T-helper 2 cell treated with Interferon-gamma antibody and Interleukin-4, amounts not matched to agents 5 μg/mL and 100 μg/mL, for 36 hours (primary cell): ENCODE results near the gene PIP5KL1.
A peak's percentile ranks its signal among the peaks of the same experiment; 100 is the strongest.

ENCODE experiments used
- DNase-seq: peaks from one replicate; pipeline ENCODE4 v3.0.0; 2021; ENCODE audit warnings: low spot score
- H3K27ac Mint-ChIP-seq: one replicate; pipeline ENCODE4 v1.8.0; 2021; ENCODE audit warnings: mild to moderate bottlenecking, mixed read lengths
- H3K27me3 Mint-ChIP-seq: one replicate; pipeline ENCODE4 v1.8.0; 2021; ENCODE audit warnings: low read depth, mixed read lengths
- H3K36me3 Mint-ChIP-seq: one replicate; pipeline ENCODE4 v1.8.0; 2021; ENCODE audit warnings: low read depth, mixed read lengths
- H3K4me1 Mint-ChIP-seq: one replicate; pipeline ENCODE4 v1.8.0; 2021; ENCODE audit warnings: low read depth, mixed read lengths
- H3K4me3 Mint-ChIP-seq: one replicate; pipeline ENCODE4 v1.8.0; 2022; ENCODE audit warnings: mild to moderate bottlenecking, moderate library complexity, mixed read lengths
- H3K9me3 Mint-ChIP-seq: one replicate; pipeline ENCODE4 v1.8.0; 2021; ENCODE audit warnings: mixed read lengths

PIP5KL1 gene

DNA sequence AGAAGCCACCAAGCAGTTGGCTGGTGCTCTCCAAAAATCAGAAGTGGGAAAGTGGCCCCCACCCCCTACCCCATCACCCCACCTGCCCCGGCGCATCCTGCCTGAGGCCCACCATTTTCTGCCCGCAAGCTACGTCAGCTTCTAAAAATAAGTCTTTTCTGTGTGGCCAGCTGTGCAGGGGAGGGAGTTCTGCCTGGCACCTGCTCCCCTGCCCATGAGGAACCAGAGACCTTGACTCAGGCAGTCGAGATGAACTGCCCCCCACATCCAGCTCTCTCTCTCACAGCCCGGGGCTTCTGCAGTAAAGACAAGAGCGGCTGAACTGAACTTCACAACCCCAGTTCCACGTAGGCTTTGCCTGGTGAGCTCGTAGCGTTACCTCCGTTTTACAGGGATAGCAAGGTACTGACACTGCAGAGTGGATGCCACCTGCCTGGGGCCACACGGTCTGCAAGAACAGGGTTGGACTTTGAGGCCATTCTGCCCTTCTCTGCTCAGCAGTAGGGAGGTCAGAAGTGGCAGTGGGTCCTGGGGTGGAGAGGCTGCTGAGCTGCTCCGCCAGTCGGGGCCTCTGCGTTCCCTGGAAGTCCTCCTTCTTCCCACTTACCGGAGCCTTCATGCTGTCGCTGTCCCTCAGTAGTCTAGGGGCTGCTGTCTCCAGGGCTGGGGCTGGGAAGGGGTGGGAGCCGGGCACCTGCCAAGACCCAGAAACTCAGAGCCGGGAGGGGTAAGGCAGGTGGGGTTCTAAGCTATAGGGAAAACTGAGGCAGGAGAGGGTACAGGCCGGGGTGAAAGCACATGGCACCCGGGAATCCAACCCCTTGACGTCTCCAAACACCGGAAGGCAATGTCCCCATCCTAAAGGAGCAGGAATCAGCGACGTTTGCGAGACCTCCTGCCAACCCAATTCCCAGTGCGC lies 14.5 kb downstream of the PIP5KL1 start:
- Mint-ChIP-seq H3K4me3 (peak overlapping the region; percentile 86), H3K36me3 (peaks cover 16% of the 10 kb centered on the region), H3K4me1 (peaks cover 54% of the 10 kb centered on the region), H3K9me3 (no peaks in the 10 kb centered on the region), H3K27ac (peak overlapping the region; percentile 87), H3K27me3 (no peaks in the 10 kb centered on the region)
- DNase-seq, result no peak

DNA sequence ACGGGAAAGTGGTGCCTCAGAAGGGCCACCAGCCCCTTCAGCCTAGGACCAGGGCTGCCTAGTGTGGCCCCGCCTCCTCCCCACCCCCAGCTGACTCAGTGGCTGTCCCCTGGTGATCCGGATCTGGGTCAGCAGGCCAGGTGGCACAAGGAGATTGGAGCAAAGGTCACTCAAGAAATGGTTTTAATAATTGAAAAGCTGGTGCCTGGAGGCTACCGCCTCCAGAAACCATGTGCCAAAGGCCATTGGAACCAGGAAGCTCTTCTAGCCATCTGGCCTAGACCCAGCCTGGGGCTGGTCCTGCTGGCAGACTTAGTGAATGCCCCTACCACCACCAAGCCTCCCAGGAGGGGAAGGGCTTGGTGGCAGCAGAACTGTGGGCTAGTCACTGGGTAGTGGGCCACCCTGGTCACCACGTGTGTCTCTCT lies 15.2 kb downstream of the PIP5KL1 start:
- Mint-ChIP-seq H3K4me1 (peaks cover 59% of the 10 kb centered on the region), H3K27ac (peak overlapping the region; percentile 87)
- no peak for DNase-seq

DNA sequence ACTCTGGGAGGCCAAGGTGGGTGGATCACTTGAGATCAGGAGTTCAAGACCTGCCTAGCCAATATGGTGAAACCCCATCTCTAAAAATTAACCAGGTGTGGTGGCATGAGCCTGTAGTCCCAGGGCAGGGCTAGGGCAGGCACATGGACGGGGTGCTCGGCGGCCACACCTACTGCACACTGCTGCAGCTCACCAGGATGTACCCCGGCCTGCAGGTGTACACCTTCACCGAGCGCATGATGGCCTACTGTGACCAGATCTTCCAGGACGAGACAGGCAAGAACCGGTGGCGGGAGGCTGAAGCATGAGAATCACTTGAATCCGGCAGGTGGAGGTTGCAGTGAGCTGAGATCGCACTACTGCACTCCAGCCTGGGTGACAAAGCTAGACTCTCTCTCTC lies 16.9 kb downstream of the PIP5KL1 start:
- Mint-ChIP-seq H3K4me1 (peaks cover 50% of the 10 kb centered on the region), H3K4me3 (no peak overlapping the region), H3K36me3 (peaks cover 21% of the 10 kb centered on the region), H3K27ac (no peak overlapping the region), H3K27me3 (no peaks in the 10 kb centered on the region), H3K9me3 (no peaks in the 10 kb centered on the region)
- no peak for DNase-seq

More for the DNA sequence above, 15.2 kb downstream of the PIP5KL1 start:
- Mint-ChIP-seq H3K36me3 (peaks cover 21% of the 10 kb centered on the region), H3K27me3 (no peaks in the 10 kb centered on the region), H3K4me3 (peak overlapping the region; percentile 86), H3K9me3 (no peaks in the 10 kb centered on the region)

DNA sequence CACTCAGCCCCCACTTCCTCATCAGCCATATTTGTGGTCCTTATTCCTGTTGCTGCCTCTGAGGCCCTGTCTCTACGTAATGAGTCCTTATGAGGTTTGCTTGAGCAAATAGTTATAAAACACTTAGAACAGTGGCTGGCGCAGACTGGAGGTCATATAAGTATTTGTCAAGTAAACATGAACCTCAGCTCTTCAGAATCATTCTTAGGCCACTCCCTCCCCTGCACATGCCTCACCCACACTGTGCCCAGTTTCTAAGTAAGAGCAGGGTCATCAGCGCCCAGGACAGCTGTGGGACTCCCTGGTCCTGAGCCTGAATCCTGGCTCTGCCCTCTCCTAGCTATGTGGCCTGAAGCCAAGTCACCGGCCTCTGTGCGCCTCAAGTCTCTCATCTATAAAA lies 17.7 kb downstream of the PIP5KL1 start:
- H3K27ac Mint-ChIP-seq, result peak overlapping the region; percentile 71
- H3K4me3 Mint-ChIP-seq, result no peak overlapping the region
- DNase-seq, result no peak
- H3K27me3 Mint-ChIP-seq, result no peaks in the 10 kb centered on the region
- H3K36me3 Mint-ChIP-seq, result peaks cover 21% of the 10 kb centered on the region
- H3K9me3 Mint-ChIP-seq, result no peaks in the 10 kb centered on the region
- peaks cover 42% of the 10 kb centered on the region for H3K4me1 Mint-ChIP-seq

DNA sequence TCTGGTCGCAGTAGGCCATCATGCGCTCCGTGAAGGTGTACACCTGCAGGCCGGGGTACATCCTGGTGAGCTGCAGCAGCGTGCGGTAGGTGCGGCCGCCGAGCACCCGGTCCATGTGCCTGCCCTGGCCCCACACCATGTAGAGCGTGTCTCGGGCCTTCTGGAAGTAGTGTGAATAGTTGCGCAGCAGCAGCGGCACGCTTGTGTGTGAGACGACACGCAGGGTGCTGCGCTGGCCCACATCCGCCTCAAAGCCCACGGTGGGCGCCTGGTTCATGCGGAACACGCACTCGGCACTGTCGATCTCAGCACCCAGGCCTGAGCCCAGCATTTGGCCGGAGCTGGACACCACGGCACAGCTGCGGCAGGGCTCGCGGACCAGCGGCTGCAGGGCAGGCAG lies 18.3 kb downstream of the PIP5KL1 start:
- Mint-ChIP-seq H3K4me3 (no peak overlapping the region), H3K9me3 (no peaks in the 10 kb centered on the region), H3K36me3 (peaks cover 24% of the 10 kb centered on the region), H3K27me3 (no peaks in the 10 kb centered on the region), H3K27ac (peak overlapping the region; percentile 93), H3K4me1 (peaks cover 37% of the 10 kb centered on the region)
- DNase-seq, result no peak

DNA sequence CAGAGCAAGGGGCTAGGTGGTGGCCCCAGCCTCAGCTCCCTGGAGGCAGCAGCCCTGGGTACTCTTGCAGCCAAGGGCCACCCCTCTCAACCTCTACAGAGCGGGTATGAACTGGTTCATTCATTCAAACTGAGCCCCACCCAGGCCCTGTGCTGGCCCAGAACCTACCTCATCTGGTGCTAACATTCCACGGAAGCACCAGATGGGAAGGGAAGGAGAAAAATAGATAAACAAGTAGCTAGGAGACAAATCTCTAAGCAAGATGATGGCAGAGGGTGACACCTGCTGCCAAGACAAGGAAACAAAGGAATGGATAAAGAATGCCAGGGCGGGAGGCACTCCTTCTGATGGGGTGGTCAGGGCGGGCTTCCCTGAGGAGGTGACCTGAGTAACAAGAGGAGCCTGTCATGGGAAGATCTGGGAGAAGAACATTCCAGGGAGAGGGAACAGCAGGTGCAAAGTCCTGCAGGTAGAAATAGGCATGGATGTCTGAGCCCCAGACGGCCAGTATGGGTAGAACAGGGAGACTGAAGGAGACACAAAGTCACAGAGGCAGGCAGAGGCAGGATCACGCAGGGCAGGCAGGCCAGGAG lies 19.9 kb downstream of the PIP5KL1 start:
- Mint-ChIP-seq H3K9me3 (no peaks in the 10 kb centered on the region), H3K4me3 (peak overlapping the region; percentile 47), H3K4me1 (peaks cover 42% of the 10 kb centered on the region), H3K36me3 (peaks cover 26% of the 10 kb centered on the region), H3K27ac (peak overlapping the region; percentile 93), H3K27me3 (no peaks in the 10 kb centered on the region)
- DNase-seq, result no peak

DNA sequence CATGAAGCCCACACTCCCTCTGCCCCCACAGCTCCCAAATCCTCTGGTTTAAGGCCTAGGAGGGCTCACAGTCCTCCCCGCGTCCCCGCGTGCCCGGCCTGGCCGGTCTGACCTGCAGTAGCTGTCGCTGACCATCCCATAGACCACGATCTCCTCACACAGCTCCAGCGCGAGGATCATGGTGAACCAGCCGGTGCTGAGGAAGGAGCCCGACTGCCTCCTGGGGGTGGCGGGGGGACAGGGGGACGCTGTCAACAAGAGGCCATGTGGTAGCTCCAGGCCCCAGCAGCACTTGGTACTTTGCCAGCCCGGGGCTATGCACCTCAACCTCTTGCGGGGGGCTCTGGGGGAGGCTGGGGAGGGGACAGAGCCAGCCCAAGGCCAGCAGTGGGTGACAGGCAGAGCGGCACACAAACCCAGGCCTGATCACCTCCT lies 20.7 kb downstream of the PIP5KL1 start:
- peaks cover 28% of the 10 kb centered on the region for H3K36me3 Mint-ChIP-seq
- DNase-seq, result no peak
- H3K4me1 Mint-ChIP-seq, result peaks cover 45% of the 10 kb centered on the region
- H3K27ac Mint-ChIP-seq, result no peak overlapping the region
- H3K27me3 Mint-ChIP-seq, result no peaks in the 10 kb centered on the region
- H3K4me3 Mint-ChIP-seq, result no peak overlapping the region
- no peaks in the 10 kb centered on the region for H3K9me3 Mint-ChIP-seq

DNA sequence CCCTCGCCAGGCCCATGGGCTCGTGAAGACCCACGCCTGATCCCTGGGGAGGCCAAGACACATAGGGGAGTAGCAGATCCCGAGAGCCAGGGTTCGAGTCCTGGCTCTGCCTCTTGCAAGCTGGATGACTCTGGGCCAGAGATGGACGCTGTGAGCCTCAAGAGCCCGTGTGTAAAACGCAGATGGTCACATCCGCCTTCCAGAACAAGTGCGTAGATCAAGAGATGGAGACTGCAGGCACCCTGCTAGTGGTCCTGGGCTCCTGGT lies 22.0 kb downstream of the PIP5KL1 start:
- H3K27ac Mint-ChIP-seq, result no peak overlapping the region
- no peak for DNase-seq
- H3K27me3 Mint-ChIP-seq, result no peaks in the 10 kb centered on the region
- H3K36me3 Mint-ChIP-seq, result peaks cover 32% of the 10 kb centered on the region
- H3K9me3 Mint-ChIP-seq, result no peaks in the 10 kb centered on the region
- peaks cover 47% of the 10 kb centered on the region for H3K4me1 Mint-ChIP-seq
- no peak overlapping the region for H3K4me3 Mint-ChIP-seq

DNA sequence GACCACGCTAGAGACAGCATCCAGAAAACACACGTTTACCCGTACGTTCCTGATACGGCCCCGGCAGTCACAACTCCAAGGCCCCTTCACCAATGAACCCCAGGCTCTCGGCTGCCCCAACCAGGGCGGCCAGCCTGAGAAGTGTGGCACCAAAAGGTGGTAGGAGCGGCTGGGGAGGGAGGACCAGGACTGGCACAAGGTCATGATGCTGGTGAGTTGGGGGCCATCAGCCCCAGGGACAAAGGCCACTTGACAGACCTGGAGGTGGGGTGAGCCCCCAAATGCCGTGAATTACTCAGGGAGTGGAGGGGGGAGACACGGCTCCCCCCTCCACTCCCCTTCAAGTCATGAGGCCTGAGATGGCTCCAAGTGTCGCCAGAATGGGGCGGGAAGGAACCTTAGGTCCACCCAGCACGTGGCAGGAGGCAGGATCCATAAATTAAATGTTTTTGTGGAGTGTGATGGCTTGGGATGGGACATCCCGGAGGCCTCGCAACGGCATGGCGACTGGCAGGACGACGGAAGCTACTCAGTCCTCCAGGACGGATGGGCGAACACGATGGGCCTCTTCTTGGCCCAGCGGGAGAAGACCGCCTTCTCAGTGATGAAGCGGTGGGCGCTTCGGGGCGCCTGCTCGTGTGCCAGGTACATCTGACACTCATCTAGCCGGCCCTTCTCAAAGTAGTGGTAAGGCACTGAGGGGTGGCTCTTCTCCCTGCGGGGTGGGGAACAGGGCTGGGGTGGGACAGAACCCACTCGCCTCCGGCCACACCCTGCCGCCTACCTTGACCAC lies 22.5 kb downstream of the PIP5KL1 start:
- Mint-ChIP-seq H3K4me1 (peaks cover 52% of the 10 kb centered on the region), H3K4me3 (no peak overlapping the region), H3K27ac (no peak overlapping the region), H3K27me3 (no peaks in the 10 kb centered on the region), H3K9me3 (no peaks in the 10 kb centered on the region), H3K36me3 (peaks cover 33% of the 10 kb centered on the region)
- DNase-seq, result no peak

DNA sequence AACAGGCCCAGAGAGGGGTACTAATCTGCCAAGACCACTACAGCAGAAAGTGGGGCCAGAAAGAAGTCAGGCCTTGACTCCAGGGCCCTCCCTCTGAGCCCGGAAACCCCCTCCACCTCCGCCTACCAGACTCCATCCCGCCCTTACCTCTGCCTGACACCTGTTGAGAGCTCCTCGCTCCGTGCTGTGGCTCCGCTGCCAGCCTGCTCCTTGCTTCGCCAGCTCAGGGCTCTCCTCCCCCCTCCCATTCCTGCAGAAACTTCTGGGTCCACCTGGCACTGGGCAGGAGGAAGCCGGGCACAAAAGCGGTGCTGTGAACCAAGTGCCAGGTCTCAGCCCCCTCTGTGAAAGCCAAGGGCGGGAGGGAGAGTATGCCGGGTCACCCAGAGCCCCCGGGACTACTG lies 24.8 kb downstream of the PIP5KL1 start:
- Mint-ChIP-seq H3K27ac (peak overlapping the region; percentile 100), H3K9me3 (no peaks in the 10 kb centered on the region), H3K27me3 (no peaks in the 10 kb centered on the region), H3K4me3 (peak overlapping the region; percentile 98), H3K4me1 (peaks cover 40% of the 10 kb centered on the region), H3K36me3 (peaks cover 25% of the 10 kb centered on the region)
- DNase-seq, result no peak

DNA sequence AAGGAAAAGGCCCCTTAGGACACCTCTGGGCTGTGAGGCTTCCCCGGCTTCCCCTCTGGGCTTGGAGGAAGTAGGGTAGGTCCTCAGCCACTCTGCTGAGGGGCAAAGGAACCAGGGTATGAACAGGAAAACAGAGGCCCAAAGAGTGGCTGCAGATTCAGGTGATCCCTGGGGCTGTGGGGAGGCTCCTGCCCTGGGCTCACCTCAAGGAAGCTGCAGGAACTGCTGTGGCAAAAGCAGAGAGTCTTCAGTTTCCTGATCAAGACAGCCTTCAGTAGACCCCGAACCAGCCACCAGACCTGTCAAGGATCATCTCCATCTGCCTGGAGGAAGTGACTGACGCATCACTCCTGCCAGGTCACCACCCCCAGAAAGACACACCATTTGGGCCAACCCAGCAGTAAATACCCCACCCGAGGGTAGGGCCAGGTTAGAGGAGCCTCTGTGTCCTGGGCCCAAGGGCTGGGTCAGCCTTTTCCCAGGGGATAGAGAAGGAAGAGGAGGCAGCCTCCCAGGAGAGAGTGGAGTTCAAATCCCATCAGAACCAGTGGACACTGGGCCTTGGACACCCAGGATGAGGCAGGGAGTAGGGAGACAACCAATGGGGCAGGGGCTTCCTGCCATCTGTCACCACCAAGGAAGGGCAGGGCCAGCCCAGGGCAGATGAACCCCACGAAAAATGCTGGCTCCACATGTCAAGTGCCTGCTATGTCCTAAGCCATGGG lies 25.4 kb downstream of the PIP5KL1 start:
- Mint-ChIP-seq H3K36me3 (peaks cover 22% of the 10 kb centered on the region), H3K4me1 (peaks cover 37% of the 10 kb centered on the region)
- DNase-seq, result no peak

DNA sequence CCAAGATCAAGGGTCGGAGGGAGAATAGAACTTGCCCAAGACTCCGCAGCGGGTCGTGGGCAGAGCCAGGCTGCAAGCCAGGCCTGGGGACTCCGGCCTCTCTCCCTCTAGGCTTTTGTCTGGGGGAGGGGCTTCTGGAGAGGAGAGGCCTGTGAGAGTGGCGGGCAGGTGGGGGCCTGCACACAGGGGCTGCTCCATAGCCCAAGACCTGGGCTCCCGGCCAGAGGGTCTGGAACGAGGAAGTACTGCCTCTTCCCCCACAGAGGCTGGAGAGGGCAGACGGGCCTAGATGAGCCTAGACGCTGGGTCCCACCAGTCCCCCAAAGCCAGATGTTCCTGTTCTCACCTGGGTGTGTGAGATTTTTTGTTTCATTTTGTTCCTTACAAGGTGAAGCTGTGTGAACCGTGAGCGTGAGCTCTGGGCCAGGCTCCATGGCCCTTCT lies 26.0 kb downstream of the PIP5KL1 start:
- no peaks in the 10 kb centered on the region for H3K27me3 Mint-ChIP-seq
- H3K4me1 Mint-ChIP-seq, result peaks cover 37% of the 10 kb centered on the region
- peak overlapping the region; percentile 100 for H3K27ac Mint-ChIP-seq
- DNase-seq, result no peak
- H3K36me3 Mint-ChIP-seq, result peaks cover 25% of the 10 kb centered on the region
- no peaks in the 10 kb centered on the region for H3K9me3 Mint-ChIP-seq
- peak overlapping the region; percentile 98 for H3K4me3 Mint-ChIP-seq

More for the DNA sequence above, 25.4 kb downstream of the PIP5KL1 start:
- peak overlapping the region; percentile 98 for H3K4me3 Mint-ChIP-seq
- no peaks in the 10 kb centered on the region for H3K27me3 Mint-ChIP-seq
- peak overlapping the region; percentile 100 for H3K27ac Mint-ChIP-seq
- H3K9me3 Mint-ChIP-seq, result no peaks in the 10 kb centered on the region
